ENCODE data around the gene MYO1E.
"Not testable (repeated sequence)": the region's sequence is repeated elsewhere in the genome, so short reads cannot be mapped to it uniquely, and the experiment has no call there.

The MYO1E gene

GRCh38 chr15:59150185-59150584, 222.5 kb downstream of the MYO1E start:
- Histone ChIP-seq H3K4me2 (ENCODE audit: low read length) (no peak overlapping the region), H3K36me3 (ENCODE audit: insufficient read depth, low read length) (peaks cover 56% of the 10 kb centered on the region), H3K27me3 (ENCODE audit: control insufficient read depth, insufficient read depth, low read length) (no peaks in the 10 kb centered on the region), H3K4me1 (ENCODE audit: control insufficient read depth, insufficient read depth, low read length) (peaks cover 2% of the 10 kb centered on the region), H3K9ac (ENCODE audit: low read depth, low read length) (no peak overlapping the region), H3K4me3 (ENCODE audit: low read length) (no peak overlapping the region), H3K9me3 (replicated peaks; ENCODE audit: low read length) (no peaks in the 10 kb centered on the region)

- H3K4me1 ChIP-seq (ENCODE audit: control insufficient read depth, insufficient read depth, low read length), result peaks cover 2% of the 10 kb centered on the region
- H3K4me2 ChIP-seq (ENCODE audit: low read length), result no peak overlapping the region
- no peaks in the 10 kb centered on the region for H3K27me3 ChIP-seq (ENCODE audit: control insufficient read depth, insufficient read depth, low read length)
- peaks cover 54% of the 10 kb centered on the region for H3K36me3 ChIP-seq (ENCODE audit: insufficient read depth, low read length)
- H3K9me3 ChIP-seq (replicated peaks; ENCODE audit: low read length), result no peaks in the 10 kb centered on the region
- no peak overlapping the region for H3K4me3 ChIP-seq (ENCODE audit: low read length)
- no peak overlapping the region for H3K9ac ChIP-seq (ENCODE audit: low read depth, low read length)
Measured at GRCh38 chr15:59148153-59148833, 224.4 kb downstream of the MYO1E start.

- no peaks in the 10 kb centered on the region for H3K9me3 ChIP-seq (replicated peaks; ENCODE audit: low read length)
- no peaks in the 10 kb centered on the region for H3K27me3 ChIP-seq (ENCODE audit: control insufficient read depth, insufficient read depth, low read length)
- peaks cover 52% of the 10 kb centered on the region for H3K36me3 ChIP-seq (ENCODE audit: insufficient read depth, low read length)
- H3K9ac ChIP-seq (ENCODE audit: low read depth, low read length), result no peak overlapping the region
- H3K4me1 ChIP-seq (ENCODE audit: control insufficient read depth, insufficient read depth, low read length), result peaks cover 2% of the 10 kb centered on the region
- H3K4me3 ChIP-seq (ENCODE audit: low read length), result no peak overlapping the region
- H3K4me2 ChIP-seq (ENCODE audit: low read length), result no peak overlapping the region
Measured at GRCh38 chr15:59147666-59148065, 225.0 kb downstream of the MYO1E start.

- H3K4me1 ChIP-seq (ENCODE audit: control insufficient read depth, insufficient read depth, low read length); H3K9me3 ChIP-seq (replicated peaks; ENCODE audit: low read length); H3K9ac ChIP-seq (ENCODE audit: low read depth, low read length); H3K27me3 ChIP-seq (ENCODE audit: control insufficient read depth, insufficient read depth, low read length); H3K4me3 ChIP-seq (ENCODE audit: low read length); H3K4me2 ChIP-seq (ENCODE audit: low read length): not testable (repeated sequence)
- peaks cover 51% of the 10 kb centered on the region for H3K36me3 ChIP-seq (ENCODE audit: insufficient read depth, low read length)
Measured at GRCh38 chr15:59144594-59144993, 228.1 kb downstream of the MYO1E start.

GRCh38 chr15:59143281-59143680, 229.4 kb downstream of the MYO1E start:
- Histone ChIP-seq H3K27me3 (ENCODE audit: control insufficient read depth, insufficient read depth, low read length) (no peaks in the 10 kb centered on the region), H3K9ac (ENCODE audit: low read depth, low read length) (no peak overlapping the region), H3K4me3 (ENCODE audit: low read length) (no peak overlapping the region), H3K4me2 (ENCODE audit: low read length) (no peak overlapping the region), H3K9me3 (replicated peaks; ENCODE audit: low read length) (no peaks in the 10 kb centered on the region), H3K36me3 (ENCODE audit: insufficient read depth, low read length) (peaks cover 49% of the 10 kb centered on the region), H3K4me1 (ENCODE audit: control insufficient read depth, insufficient read depth, low read length) (peaks cover 2% of the 10 kb centered on the region)

GRCh38 chr15:59140422-59141226, 232.0 kb downstream of the MYO1E start:
- Histone ChIP-seq H3K27me3 (ENCODE audit: control insufficient read depth, insufficient read depth, low read length) (no peaks in the 10 kb centered on the region), H3K36me3 (ENCODE audit: insufficient read depth, low read length) (peaks cover 66% of the 10 kb centered on the region), H3K4me2 (ENCODE audit: low read length) (no peak overlapping the region), H3K4me3 (ENCODE audit: low read length) (no peak overlapping the region), H3K9me3 (replicated peaks; ENCODE audit: low read length) (no peaks in the 10 kb centered on the region), H3K4me1 (ENCODE audit: control insufficient read depth, insufficient read depth, low read length) (no peaks in the 10 kb centered on the region), H3K9ac (ENCODE audit: low read depth, low read length) (no peak overlapping the region)

GRCh38 chr15:59138243-59138642, 234.4 kb downstream of the MYO1E start:
- Histone ChIP-seq H3K36me3 (ENCODE audit: insufficient read depth, low read length) (peaks cover 80% of the 10 kb centered on the region), H3K4me3 (ENCODE audit: low read length) (no peak overlapping the region), H3K4me1 (ENCODE audit: control insufficient read depth, insufficient read depth, low read length) (no peaks in the 10 kb centered on the region), H3K27me3 (ENCODE audit: control insufficient read depth, insufficient read depth, low read length) (no peaks in the 10 kb centered on the region), H3K9ac (ENCODE audit: low read depth, low read length) (no peak overlapping the region), H3K9me3 (replicated peaks; ENCODE audit: low read length) (no peaks in the 10 kb centered on the region), H3K4me2 (ENCODE audit: low read length) (no peak overlapping the region)

- H3K9ac ChIP-seq (ENCODE audit: low read depth, low read length), result no peak overlapping the region
- peaks cover 81% of the 10 kb centered on the region for H3K36me3 ChIP-seq (ENCODE audit: insufficient read depth, low read length)
Measured at GRCh38 chr15:59137566-59137965, 235.1 kb downstream of the MYO1E start.

GRCh38 chr15:59133929-59134427, 238.7 kb downstream of the MYO1E start:
- H3K4me3 ChIP-seq (ENCODE audit: low read length), result no peak overlapping the region
- H3K9me3 ChIP-seq (replicated peaks; ENCODE audit: low read length), result peaks cover 6% of the 10 kb centered on the region
- H3K9ac ChIP-seq (ENCODE audit: low read depth, low read length), result no peak overlapping the region
- H3K27me3 ChIP-seq (ENCODE audit: control insufficient read depth, insufficient read depth, low read length), result no peaks in the 10 kb centered on the region
- no peak overlapping the region for H3K4me2 ChIP-seq (ENCODE audit: low read length)
- peaks cover 85% of the 10 kb centered on the region for H3K36me3 ChIP-seq (ENCODE audit: insufficient read depth, low read length)
- no peaks in the 10 kb centered on the region for H3K4me1 ChIP-seq (ENCODE audit: control insufficient read depth, insufficient read depth, low read length)

More at GRCh38 chr15:59137566-59137965, 235.1 kb downstream of the MYO1E start:
- Histone ChIP-seq H3K4me3 (ENCODE audit: low read length) (no peak overlapping the region), H3K27me3 (ENCODE audit: control insufficient read depth, insufficient read depth, low read length) (no peaks in the 10 kb centered on the region), H3K9me3 (replicated peaks; ENCODE audit: low read length) (no peaks in the 10 kb centered on the region), H3K4me2 (ENCODE audit: low read length) (no peak overlapping the region), H3K4me1 (ENCODE audit: control insufficient read depth, insufficient read depth, low read length) (no peaks in the 10 kb centered on the region)

GRCh38 chr15:59131969-59132562, 240.6 kb downstream of the MYO1E start:
- Histone ChIP-seq H3K9me3 (replicated peaks; ENCODE audit: low read length) (peaks cover 6% of the 10 kb centered on the region), H3K4me2 (ENCODE audit: low read length) (no peak overlapping the region), H3K9ac (ENCODE audit: low read depth, low read length) (no peak overlapping the region), H3K27me3 (ENCODE audit: control insufficient read depth, insufficient read depth, low read length) (no peaks in the 10 kb centered on the region), H3K36me3 (ENCODE audit: insufficient read depth, low read length) (peaks cover 69% of the 10 kb centered on the region), H3K4me3 (ENCODE audit: low read length) (no peak overlapping the region), H3K4me1 (ENCODE audit: control insufficient read depth, insufficient read depth, low read length) (no peaks in the 10 kb centered on the region)

- Histone ChIP-seq H3K4me3 (ENCODE audit: low read length) (no peak overlapping the region), H3K9ac (ENCODE audit: low read depth, low read length) (no peak overlapping the region), H3K36me3 (ENCODE audit: insufficient read depth, low read length) (peaks cover 63% of the 10 kb centered on the region), H3K4me1 (ENCODE audit: control insufficient read depth, insufficient read depth, low read length) (no peaks in the 10 kb centered on the region), H3K27me3 (ENCODE audit: control insufficient read depth, insufficient read depth, low read length) (no peaks in the 10 kb centered on the region), H3K4me2 (ENCODE audit: low read length) (no peak overlapping the region), H3K9me3 (replicated peaks; ENCODE audit: low read length) (peaks cover 6% of the 10 kb centered on the region)
Measured at GRCh38 chr15:59131456-59131855, 241.2 kb downstream of the MYO1E start.

Measured in skeletal muscle satellite cell (primary cell).